HEK293 (cell line): ENCODE results near the gene KRTAP6-3.

Experiments used
- CTCF ChIA-PET: fragments of 350-600 bp; formaldehyde crosslinking; extraction: SDS; loops from one replicate; lab custom pipeline; 2021; ENCODE audit warnings: antibody characterized with exemption; lab: Yijun Ruan, JAX
- POLR2A ChIA-PET: fragments of 300-600 bp; formaldehyde crosslinking; extraction: SDS; loops from one replicate; lab custom pipeline; 2020; ENCODE audit warnings: antibody characterized with exemption, inconsistent platforms; lab: Yijun Ruan, JAX
- H3K27ac ChIP-seq: fragments of 200-500 bp; sonication (Bioruptor generic); 2 replicates; pipeline ENCODE4 v1.5.1; 2014; ENCODE audit warnings: low read depth, low read length, control low read depth, inconsistent platforms; ENCODE audit errors: extremely low read depth
- H3K36me3 ChIP-seq, 2 experiments: fragments of 200-500 bp in 1 of 2; sonication (Bioruptor generic) in 1 of 2; 1 replicate in 1 of 2; 2 replicates in 1 of 2; pipeline ENCODE4 v1.5.1; 2014 to 2017; ENCODE audit warnings: inconsistent platforms in 2 of 2, low read length in 2 of 2; ENCODE audit not compliant: control insufficient read depth in 2 of 2, insufficient read depth in 1 of 2
- H3K4me1 ChIP-seq: fragments of 200-500 bp; sonication (Bioruptor generic); 2 replicates; pipeline ENCODE4 v1.5.1; 2014; ENCODE audit warnings: mild to moderate bottlenecking, low read length, inconsistent platforms; ENCODE audit not compliant: control insufficient read depth, insufficient read depth
- H3K4me3 ChIP-seq: 2 replicates; pipeline ENCODE4 v1.5.1; 2011; ENCODE audit warnings: low read depth, mild to moderate bottlenecking, control low read depth, low read length, moderate library complexity
- H3K9me3 ChIP-seq: fragments of 200-500 bp; sonication (Bioruptor generic); 2 replicates; pipeline ENCODE4 v1.5.1; 2014; ENCODE audit warnings: low read depth, low read length, inconsistent platforms; ENCODE audit not compliant: control insufficient read depth, insufficient read depth
- KLF16 ChIP-seq: fragments of 450-650 bp; formaldehyde crosslinking; IDR thresholded peaks from 2 replicates; pipeline ENCODE4 v1.5.1; 2017; ENCODE audit warnings: missing biosample characterization, missing genetic modification characterization
- MYNN ChIP-seq: fragments of 450-650 bp; formaldehyde crosslinking; IDR thresholded peaks from 2 replicates; pipeline ENCODE4 v1.5.1; 2016; ENCODE audit warnings: missing biosample characterization, missing genetic modification characterization, borderline replicate concordance
- PRDM10 ChIP-seq: fragments of 450-650 bp; formaldehyde crosslinking; IDR thresholded peaks from 2 replicates; pipeline ENCODE4 v1.5.1; 2016; ENCODE audit warnings: missing biosample characterization, missing genetic modification characterization
- ZFP37 ChIP-seq: fragments of 450-650 bp; formaldehyde crosslinking; IDR thresholded peaks from 2 replicates; pipeline ENCODE4 v1.5.1; 2016; ENCODE audit warnings: missing biosample characterization, missing genetic modification characterization
- ZNF10 ChIP-seq: fragments of 450-650 bp; formaldehyde crosslinking; IDR thresholded peaks from 2 replicates; pipeline ENCODE4 v1.5.1; 2017; ENCODE audit warnings: missing biosample characterization, missing genetic modification characterization
- ZNF114 ChIP-seq: fragments of 450-650 bp; formaldehyde crosslinking; IDR thresholded peaks from 2 replicates; pipeline ENCODE4 v1.5.0; 2017; ENCODE audit warnings: missing biosample characterization, missing genetic modification characterization
- ZNF157 ChIP-seq: fragments of 450-650 bp; formaldehyde crosslinking; IDR thresholded peaks from 2 replicates; pipeline ENCODE4 v1.5.1; 2016; ENCODE audit warnings: missing biosample characterization, missing genetic modification characterization
- ZNF211 ChIP-seq: fragments of 450-650 bp; formaldehyde crosslinking; IDR thresholded peaks from 2 replicates; pipeline ENCODE4 v1.5.1; 2016; ENCODE audit warnings: low read depth, missing biosample characterization, missing genetic modification characterization
- ZNF239 ChIP-seq: fragments of 450-650 bp; formaldehyde crosslinking; IDR thresholded peaks from 2 replicates; pipeline ENCODE4 v1.5.1; 2016; ENCODE audit warnings: missing biosample characterization, missing genetic modification characterization
- ZNF398 ChIP-seq: fragments of 450-650 bp; formaldehyde crosslinking; IDR thresholded peaks from 2 replicates; pipeline ENCODE4 v1.5.1; 2017; ENCODE audit warnings: missing biosample characterization, missing genetic modification characterization
- ZNF433 ChIP-seq: fragments of 450-650 bp; formaldehyde crosslinking; IDR thresholded peaks from 2 replicates; pipeline ENCODE4 v1.5.1; 2016; ENCODE audit warnings: missing biosample characterization, missing genetic modification characterization, low read depth
- ZNF449 ChIP-seq: fragments of 450-650 bp; formaldehyde crosslinking; IDR thresholded peaks from 2 replicates; pipeline ENCODE4 v1.5.1; 2017; ENCODE audit warnings: missing biosample characterization, mild to moderate bottlenecking, missing genetic modification characterization, moderate library complexity
- ZNF518A ChIP-seq: fragments of 450-650 bp; formaldehyde crosslinking; conservative IDR thresholded peaks from 2 replicates; pipeline ENCODE4 v1.5.1; 2016; ENCODE audit warnings: low read depth, missing biosample characterization, missing genetic modification characterization
- ZNF558 ChIP-seq: fragments of 450-650 bp; formaldehyde crosslinking; IDR thresholded peaks from 2 replicates; pipeline ENCODE4 v1.5.1; 2016; ENCODE audit warnings: missing biosample characterization, missing genetic modification characterization
- ZNF585B ChIP-seq: fragments of 450-650 bp; formaldehyde crosslinking; IDR thresholded peaks from 2 replicates; pipeline ENCODE4 v1.5.1; 2016; ENCODE audit warnings: missing biosample characterization, missing genetic modification characterization
- ZNF610 ChIP-seq: fragments of 450-650 bp; formaldehyde crosslinking; IDR thresholded peaks from 2 replicates; pipeline ENCODE4 v1.5.1; 2016; ENCODE audit warnings: missing biosample characterization, missing genetic modification characterization, borderline replicate concordance
- ZNF670 ChIP-seq: fragments of 450-650 bp; formaldehyde crosslinking; IDR thresholded peaks from 2 replicates; pipeline ENCODE4 v1.5.1; 2016; ENCODE audit warnings: missing biosample characterization, missing genetic modification characterization, low read depth
- TF ChIP-seq, protein P1 (sequence below): fragments of 450-650 bp; formaldehyde crosslinking; IDR thresholded peaks from 2 replicates; pipeline ENCODE4 v1.5.1; 2016; ENCODE audit warnings: missing biosample characterization, missing genetic modification characterization
- TF ChIP-seq, protein P2 (sequence below): fragments of 450-650 bp; formaldehyde crosslinking; IDR thresholded peaks from 2 replicates; pipeline ENCODE4 v1.5.1; 2016; ENCODE audit warnings: missing biosample characterization, missing genetic modification characterization

Gene KRTAP6-3

GRCh38 chr21:30615199-30615598 is 23.0 kb downstream of the KRTAP6-3 start (continued):
- no peak for TF ChIP-seq ZNF518A (tag by site-specific recombination)
- no peak for TF ChIP-seq ZNF114 (tag by site-specific recombination)
- TF ChIP-seq, protein P1, sequence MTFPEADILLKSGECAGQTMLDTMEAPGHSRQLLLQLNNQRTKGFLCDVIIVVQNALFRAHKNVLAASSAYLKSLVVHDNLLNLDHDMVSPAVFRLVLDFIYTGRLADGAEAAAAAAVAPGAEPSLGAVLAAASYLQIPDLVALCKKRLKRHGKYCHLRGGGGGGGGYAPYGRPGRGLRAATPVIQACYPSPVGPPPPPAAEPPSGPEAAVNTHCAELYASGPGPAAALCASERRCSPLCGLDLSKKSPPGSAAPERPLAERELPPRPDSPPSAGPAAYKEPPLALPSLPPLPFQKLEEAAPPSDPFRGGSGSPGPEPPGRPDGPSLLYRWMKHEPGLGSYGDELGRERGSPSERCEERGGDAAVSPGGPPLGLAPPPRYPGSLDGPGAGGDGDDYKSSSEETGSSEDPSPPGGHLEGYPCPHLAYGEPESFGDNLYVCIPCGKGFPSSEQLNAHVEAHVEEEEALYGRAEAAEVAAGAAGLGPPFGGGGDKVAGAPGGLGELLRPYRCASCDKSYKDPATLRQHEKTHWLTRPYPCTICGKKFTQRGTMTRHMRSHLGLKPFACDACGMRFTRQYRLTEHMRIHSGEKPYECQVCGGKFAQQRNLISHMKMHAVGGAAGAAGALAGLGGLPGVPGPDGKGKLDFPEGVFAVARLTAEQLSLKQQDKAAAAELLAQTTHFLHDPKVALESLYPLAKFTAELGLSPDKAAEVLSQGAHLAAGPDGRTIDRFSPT (tag by site-specific recombination) = no peak
- no peak for TF ChIP-seq ZNF558 (tag by site-specific recombination)
- no peak for TF ChIP-seq ZNF585B (tag by site-specific recombination)

GRCh38 chr21:30616125-30616524 is 23.9 kb downstream of the KRTAP6-3 start, which contains the start of gene KRTAP20-1:
Gene KRTAP20-1, plus strand, starts transcription at chr21:30616425. Its CDS starts 30 bp downstream, at chr21:30616455.
- H3K27ac ChIP-seq = no peak within 1 kb of the TSS
- POLR2A ChIA-PET = no interaction called here

DNA sequence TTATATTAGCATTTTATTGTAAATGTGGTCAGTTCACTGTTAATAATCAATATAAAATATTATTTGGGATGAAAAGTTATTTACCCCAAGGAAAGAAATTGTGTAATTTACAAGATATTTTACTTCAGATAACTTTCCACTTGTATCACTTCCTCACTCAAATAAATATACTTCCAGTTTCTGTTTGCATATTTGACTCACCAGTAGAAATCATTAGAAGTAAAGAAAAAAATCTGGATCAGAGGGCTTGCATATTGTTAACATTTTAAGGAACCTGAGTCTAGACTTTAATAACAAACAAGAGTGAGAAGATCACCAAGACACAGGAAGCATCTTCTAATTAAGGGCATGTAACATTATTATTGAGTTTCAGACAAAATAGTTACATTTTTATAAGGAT is 27.8 kb downstream of the KRTAP6-3 start:
- POLR2A ChIA-PET = no interaction called here
- Histone ChIP-seq H3K36me3 (no peaks in the 10 kb centered on the region), H3K4me3 (no peak overlapping the region), H3K27ac (no peak overlapping the region), H3K9me3 (no peaks in the 10 kb centered on the region), H3K4me1 (no peaks in the 10 kb centered on the region)
- CTCF ChIA-PET = no interaction called here
- TF ChIP-seq ZNF670 = no peak
- TF ChIP-seq ZNF10 (tag by site-specific recombination) = no peak
- TF ChIP-seq ZFP37 (tag by site-specific recombination) = no peak
- TF ChIP-seq ZNF211 (tag by site-specific recombination) = no peak
- no peak for TF ChIP-seq ZNF239
- no peak for TF ChIP-seq MYNN
- no peak for TF ChIP-seq PRDM10 (tag by site-specific recombination)
- no peak for TF ChIP-seq ZNF449 (tag by site-specific recombination)
- no peak for TF ChIP-seq ZNF398 (tag by site-specific recombination)
- no peak for TF ChIP-seq ZNF433 (tag by site-specific recombination)

More at GRCh38 chr21:30616125-30616524, 23.9 kb downstream of the KRTAP6-3 start, which contains the start of gene KRTAP20-1:
- Histone ChIP-seq H3K9me3 (no peaks in the 10 kb centered on the region), H3K4me1 (no peaks in the 10 kb centered on the region), H3K36me3 (no peaks in the 10 kb centered on the region), H3K4me3 (no peak within 1 kb of the TSS)
- CTCF ChIA-PET = no interaction called here
- TF ChIP-seq ZNF610 (tag by site-specific recombination) = no peak
- no peak for TF ChIP-seq ZNF157 (tag by site-specific recombination)
- TF ChIP-seq, protein P2, sequence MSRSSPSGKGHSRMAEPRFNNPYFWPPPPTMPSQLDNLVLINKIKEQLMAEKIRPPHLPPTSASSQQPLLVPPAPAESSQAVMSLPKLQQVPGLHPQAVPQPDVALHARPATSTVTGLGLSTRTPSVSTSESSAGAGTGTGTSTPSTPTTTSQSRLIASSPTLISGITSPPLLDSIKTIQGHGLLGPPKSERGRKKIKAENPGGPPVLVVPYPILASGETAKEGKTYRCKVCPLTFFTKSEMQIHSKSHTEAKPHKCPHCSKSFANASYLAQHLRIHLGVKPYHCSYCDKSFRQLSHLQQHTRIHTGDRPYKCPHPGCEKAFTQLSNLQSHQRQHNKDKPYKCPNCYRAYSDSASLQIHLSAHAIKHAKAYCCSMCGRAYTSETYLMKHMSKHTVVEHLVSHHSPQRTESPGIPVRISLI (tag by site-specific recombination) = no peak
- TF ChIP-seq KLF16 (tag by site-specific recombination) = no peak
